Ovary (tissue), 9 donors: ENCODE results near the gene SLX4. TPM values are rescaled to one million over a fixed set of nuclear protein-coding genes. Genes with fewer than 3 reads are reported as not detected.
A peak's percentile ranks its signal among the peaks of the same experiment; 100 is the strongest.

Source experiments
- DNase-seq, 5 donors: peaks; one replicate each; pipeline ENCODE4 v3.0.0-alpha.2; 2019 to 2020
- H3K27ac ChIP-seq, 2 donors: fragments of 200-600 bp; one replicate each; pipeline versions ENCODE4 v1.5.1 to v1.8.0; 2019 to 2022
- H3K27me3 ChIP-seq: fragments of 200-600 bp; one replicate; pipeline ENCODE4 v1.8.0; 2022
- H3K36me3 ChIP-seq: fragments of 200-600 bp; sonication (generic); one replicate; pipeline ENCODE4 v1.5.1; 2019
- H3K4me1 ChIP-seq: one replicate; pipeline ENCODE4 v1.8.1; 2013; ENCODE audit warnings: mild to moderate bottlenecking, moderate library complexity; ENCODE audit not compliant: insufficient read depth
- H3K4me3 ChIP-seq: fragments of 200-600 bp; sonication (generic); one replicate; pipeline ENCODE4 v1.5.1; 2017
- H3K9me3 ChIP-seq, 2 donors: fragments of 200-600 bp in 1 of 2; sonication (generic) in 1 of 2; one replicate each; pipeline versions ENCODE4 v1.5.1 to v1.8.1; 2013 to 2019; ENCODE audit warnings: mild to moderate bottlenecking in 1 of 2, moderate library complexity in 1 of 2
- CTCF ChIP-seq, 3 donors: fragments of 450-650 bp in 2 of 3; fragments of 200-600 bp in 1 of 3; IDR thresholded peaks; one replicate each; pipeline versions ENCODE4 v1.5.1 to v1.8.0; 2016 to 2022; ENCODE audit warnings: antibody characterized with exemption in 3 of 3, mild to moderate bottlenecking in 1 of 3
- EP300 ChIP-seq: sonication (generic); formaldehyde crosslinking; IDR thresholded peaks from one replicate; pipeline ENCODE4 v1.6.1; 2017; ENCODE audit warnings: antibody characterized with exemption
- POLR2A ChIP-seq: fragments of 450-650 bp; IDR thresholded peaks from one replicate; pipeline ENCODE4 v1.6.1; 2017; ENCODE audit warnings: antibody characterized with exemption, mild to moderate bottlenecking, moderate library complexity
- WGBS, 3 donors: extraction: QIAGEN DNeasy Blood & Tissue Kit in 1 of 3; methylation state at CpG; one replicate each; pipeline versions ENCODE4 v1.1.5 to v1.1.7; 2013 to 2017; 5-methylcytosine and 5-hydroxymethylcytosine counted together
- intact Hi-C, 4 donors: fragments of 100-400 bp; cut with DNase I; formaldehyde crosslinking; loops; one replicate each; pipeline versions ENCODE4 v1.11.0 to v1.15.1; 2022 to 2023
- polyA plus RNA-seq, 2 donors: library from polyadenylated mRNA; stranded (reverse); fragments of 200-250 nt in 1 of 2; fragments of 350-450 nt in 1 of 2; fragmentation: Illumina TruSeq in 1 of 2; extraction: RNeasy Lipid Tissue Mini Kit (QIAGEN cat#74804) in 1 of 2; gene quantifications; one replicate each; pipeline ENCODE4 v1.2.3, GENCODE V29; 2013 to 2014
- total RNA-seq, 7 donors: library from RNA; depleted of rRNA in 2 of 7; stranded (reverse); fragments of >200 nt in 2 of 7; fragmentation: NEBNext Ultra II Directional in 3 of 7; extraction: Animal tissue kit (Norgen Biotek cat#: 25700) in 3 of 7; gene quantifications; one replicate each; pipeline versions ENCODE4 v1.1.0 to v1.2.4, GENCODE V29; 2016 to 2023
- donor health status: DM: no; HTN: no; CAD: no; lungs with moderate emphysema.
- donor health status: DM: no; HTN: no; CAD: no.
- donor health status: Bipolar disorder and iron deficiency.
- donor health status: DM: yes; HTN: yes; CAD: no.
- donor health status: DM: no; HTN: no; CAD: no.
- donor health status: DM: yes; HTN: yes; CAD: no.

SLX4 gene
- total and polyA plus RNA-seq, 9 donors = 1.7 to 4.9 (median 3.2) TPM

- no peak overlapping the region for H3K4me3 ChIP-seq
- H3K9me3 ChIP-seq = no peaks in the 10 kb centered on the region
- peaks cover 1% of the 10 kb centered on the region for H3K4me1 ChIP-seq
- no peaks in the 10 kb centered on the region for H3K27me3 ChIP-seq
- TF ChIP-seq CTCF (IDR thresholded peaks at IDR 0.05) (no peak), EP300 (no peak), POLR2A (no peak)
- H3K36me3 ChIP-seq = no peaks in the 10 kb centered on the region
- intact Hi-C loops = no loop called here
- WGBS, 3 donors = 74 to 85% (median 83%) methylated on average over 19 to 21 of the region's 21 CpGs
- peak in 1 of 5 donors; percentile 34 for DNase-seq
- no peak overlapping the region for H3K27ac ChIP-seq
Measured at GRCh38 chr16:3655396-3656159, 44.2 kb upstream of the SLX4 start.

GRCh38 chr16:3655030-3655395, 43.6 kb upstream of the SLX4 start:
- Histone ChIP-seq H3K36me3 (no peaks in the 10 kb centered on the region), H3K27ac (no peak overlapping the region), H3K4me3 (no peak overlapping the region), H3K27me3 (no peaks in the 10 kb centered on the region), H3K9me3 (no peaks in the 10 kb centered on the region), H3K4me1 (peaks cover 1% of the 10 kb centered on the region)
- TF ChIP-seq POLR2A (no peak), EP300 (no peak), CTCF (IDR thresholded peaks at IDR 0.05) (no peak)
- peak in 2 of 5 donors; percentile 15 to 37 for DNase-seq
- WGBS, 3 donors = 32 to 69% (median 47%) methylated on average over 12 of the region's 12 CpGs
- intact Hi-C loops = no loop called here

- intact Hi-C loops = no loop called here
- Histone ChIP-seq H3K9me3 (no peaks in the 10 kb centered on the region), H3K27me3 (no peaks in the 10 kb centered on the region), H3K4me1 (peaks cover 1% of the 10 kb centered on the region), H3K36me3 (no peaks in the 10 kb centered on the region), H3K4me3 (no peak within 1 kb of the TSS), H3K27ac (no peak within 1 kb of the TSS)
- 67 to 85% (median 70%) methylated on average over 14 of the region's 14 CpGs for WGBS, 3 donors
- TF ChIP-seq EP300 (no peak), POLR2A (no peak), CTCF (IDR thresholded peaks at IDR 0.05) (peak in 2 of 3 donors; percentile 8 to 22)
- peak in 3 of 5 donors; percentile 44 to 57 (median 51) for DNase-seq
Measured at GRCh38 chr16:3654249-3654991, 43.0 kb upstream of the SLX4 start, which contains the start of gene DNASE1. Gene DNASE1, plus strand, starts transcription at chr16:3654691. Its CDS starts 683 bp downstream, at chr16:3655374.

GRCh38 chr16:3652373-3653195, 41.2 kb upstream of the SLX4 start:
- DNase-seq = peak in 1 of 5 donors; percentile 11
- H3K27ac ChIP-seq = no peak overlapping the region
- H3K4me3 ChIP-seq = no peak overlapping the region
- no peak for TF ChIP-seq POLR2A
- no peak for TF ChIP-seq CTCF (IDR thresholded peaks at IDR 0.05)
- no peak for TF ChIP-seq EP300
- H3K36me3 ChIP-seq = no peaks in the 10 kb centered on the region
- WGBS, 3 donors = 65 to 75% (median 67%) methylated on average over 14 of the region's 14 CpGs
- intact Hi-C loops = no loop called here
- no peaks in the 10 kb centered on the region for H3K9me3 ChIP-seq
- no peaks in the 10 kb centered on the region for H3K27me3 ChIP-seq
- H3K4me1 ChIP-seq = peaks cover 1% of the 10 kb centered on the region
